Measurements from ENCODE around the gene SORCS3. TPM values are rescaled to one million over a fixed set of nuclear protein-coding genes. Genes with fewer than 3 reads are reported as not detected.

Gene SORCS3
- total RNA-seq, 2 donors from 2014 or later, result not detected

- no peaks in the 10 kb centered on the region for H3K4me1 ChIP-seq (ENCODE audit: control insufficient read depth in 1 of 2, low read depth in 2 of 2)
- no peak for DNase-seq (ENCODE audit: low spot score)
- no peaks in the 10 kb centered on the region for H3K9me3 ChIP-seq
These were observed 348.8 kb downstream of the SORCS3 start for GRCh38 chr10:104989880-104990279.

GRCh38 chr10:104993085-104993484, 352.0 kb downstream of the SORCS3 start:
- Histone ChIP-seq H3K4me1 (ENCODE audit: control insufficient read depth in 1 of 2, low read depth in 2 of 2) (no peaks in the 10 kb centered on the region), H3K4me3 (no peak overlapping the region), H3K36me3 (no peaks in the 10 kb centered on the region), H3K9me3 (no peaks in the 10 kb centered on the region), H3K27me3 (replicated peaks; ENCODE audit: insufficient read depth) (no peaks in the 10 kb centered on the region), H3K27ac (no peak overlapping the region)
- TF ChIP-seq CTCF (IDR thresholded peaks at IDR 0.05), result no peak
- ATAC-seq (ENCODE audit: insufficient number of reproducible peaks, low FRiP score, low read depth) (no peak), DNase-seq (ENCODE audit: low spot score) (no peak)

More at GRCh38 chr10:104989880-104990279, 348.8 kb downstream of the SORCS3 start:
- no peak for TF ChIP-seq CTCF (IDR thresholded peaks at IDR 0.05)
- ATAC-seq (ENCODE audit: insufficient number of reproducible peaks, low FRiP score, low read depth), result no peak
- Histone ChIP-seq H3K27me3 (replicated peaks; ENCODE audit: insufficient read depth) (no peaks in the 10 kb centered on the region), H3K27ac (no peak overlapping the region), H3K4me3 (no peak overlapping the region), H3K36me3 (no peaks in the 10 kb centered on the region)

- TF ChIP-seq CTCF (IDR thresholded peaks at IDR 0.05), result no peak
- ATAC-seq (ENCODE audit: insufficient number of reproducible peaks, low FRiP score, low read depth), result no peak
- DNase-seq (ENCODE audit: low spot score), result no peak
- Histone ChIP-seq H3K4me1 (ENCODE audit: control insufficient read depth in 1 of 2, low read depth in 2 of 2) (no peaks in the 10 kb centered on the region), H3K4me3 (no peak overlapping the region), H3K9me3 (no peaks in the 10 kb centered on the region), H3K36me3 (no peaks in the 10 kb centered on the region), H3K27me3 (replicated peaks; ENCODE audit: insufficient read depth) (no peaks in the 10 kb centered on the region), H3K27ac (no peak overlapping the region)
These were observed 360.2 kb downstream of the SORCS3 start for GRCh38 chr10:105001269-105001668.

- no peak for TF ChIP-seq CTCF (IDR thresholded peaks at IDR 0.05)
- no peak for ATAC-seq (ENCODE audit: insufficient number of reproducible peaks, low FRiP score, low read depth)
- H3K4me1 ChIP-seq (ENCODE audit: control insufficient read depth in 1 of 2, low read depth in 2 of 2), result no peaks in the 10 kb centered on the region
These were observed 369.5 kb downstream of the SORCS3 start for GRCh38 chr10:105010411-105011121.

GRCh38 chr10:105017116-105017515, 376.0 kb downstream of the SORCS3 start:
- DNase-seq (ENCODE audit: low spot score) (no peak), ATAC-seq (ENCODE audit: insufficient number of reproducible peaks, low FRiP score, low read depth) (no peak)
- no peak for TF ChIP-seq CTCF (IDR thresholded peaks at IDR 0.05)
- H3K4me3 ChIP-seq, result no peak overlapping the region
- H3K27ac ChIP-seq, result no peak overlapping the region
- H3K9me3 ChIP-seq, result no peaks in the 10 kb centered on the region
- H3K36me3 ChIP-seq, result no peaks in the 10 kb centered on the region
- H3K27me3 ChIP-seq (replicated peaks; ENCODE audit: insufficient read depth), result no peaks in the 10 kb centered on the region
- no peaks in the 10 kb centered on the region for H3K4me1 ChIP-seq (ENCODE audit: control insufficient read depth in 1 of 2, low read depth in 2 of 2)

More at GRCh38 chr10:105010411-105011121, 369.5 kb downstream of the SORCS3 start:
- no peaks in the 10 kb centered on the region for H3K27me3 ChIP-seq (replicated peaks; ENCODE audit: insufficient read depth)
- no peaks in the 10 kb centered on the region for H3K36me3 ChIP-seq
- no peak overlapping the region for H3K4me3 ChIP-seq
- no peak overlapping the region for H3K27ac ChIP-seq
- no peak for DNase-seq (ENCODE audit: low spot score)
- no peaks in the 10 kb centered on the region for H3K9me3 ChIP-seq

Data from thoracic aorta (tissue), 2 donors.